GM12878 (cell line): ENCODE measurements around the gene ZNF148. TPM values are rescaled to one million over a fixed set of nuclear protein-coding genes. Genes with fewer than 3 reads are reported as not detected.

ENCODE experiments used
- ATAC-seq: fragments of 200-7000 bp; cut with Tn5 transposase; 3 replicates; pipeline ENCODE4 v1.9.1; 2020; ENCODE audit warnings: mild to moderate bottlenecking, moderate library complexity
- BruUV-seq: library from RNA; stranded (reverse); fragments of 400-500 nt; replicated peaks from 2 replicates; lab custom pipeline; 2021; lab: Mats Ljungman, UMichigan
- CTCF ChIA-PET: fragments of 300-600 bp; sonication (Branson Sonifier 250); formaldehyde crosslinking; extraction: SDS; loops from one replicate; lab custom pipeline; 2021; ENCODE audit warnings: inconsistent platforms; lab: Yijun Ruan, JAX
- POLR2A ChIA-PET: fragments of 350-600 bp; formaldehyde crosslinking; extraction: SDS; loops from one replicate; lab custom pipeline; 2021; ENCODE audit warnings: inconsistent platforms; lab: Charles Lee
- RAD21 ChIA-PET: fragments of 300-600 bp; sonication (Branson Sonifier 250); formaldehyde crosslinking; loops from one replicate; lab custom pipeline; 2023; ENCODE audit warnings: antibody characterized with exemption; ENCODE audit not compliant: unreplicated experiment; lab: Charles Lee
- SMC1A ChIA-PET: fragments of 300-600 bp; sonication (Branson Sonifier 250); formaldehyde crosslinking; loops from one replicate; lab custom pipeline; 2023; ENCODE audit not compliant: unreplicated experiment, uncharacterized antibody; lab: Charles Lee
- DNase-seq: peaks from one replicate; pipeline ENCODE4 v3.0.0-alpha.2; 2011; ENCODE audit warnings: low read depth, low spot score
- FAIRE-seq: peaks from 3 replicates; lab custom pipeline; 2011; peaks lifted over from hg19 to GRCh38; lab: Jason Lieb, UNC
- H2AFZ ChIP-seq: 2 replicates; pipeline ENCODE4 v1.6.0; 2011; ENCODE audit warnings: low read depth, low read length, control low read depth; ENCODE audit not compliant: control insufficient read depth
- H3K27ac ChIP-seq: 2 replicates; pipeline ENCODE4 v1.5.1; 2011; ENCODE audit warnings: control low read depth; ENCODE audit not compliant: control insufficient read depth, insufficient read depth
- H3K27me3 ChIP-seq, 2 experiments: replicated peaks in 1 of 2; 2 replicates each; pipeline versions ENCODE4 v1.6.0 to v1.6.1; 2011; ENCODE audit warnings: low read length in 1 of 2; ENCODE audit not compliant: control insufficient read depth in 2 of 2, insufficient read depth in 2 of 2
- H3K36me3 ChIP-seq, 2 experiments: 2 replicates each; pipeline ENCODE4 v1.5.1; 2011; ENCODE audit warnings: low read length in 1 of 2; ENCODE audit not compliant: control insufficient read depth in 2 of 2, insufficient read depth in 2 of 2
- H3K4me1 ChIP-seq: 2 replicates; pipeline ENCODE4 v1.6.1; 2011; ENCODE audit warnings: mild to moderate bottlenecking, low read length, moderate library complexity, mixed read lengths; ENCODE audit not compliant: control insufficient read depth, insufficient read depth
- H3K4me2 ChIP-seq: 2 replicates; pipeline ENCODE4 v1.6.0; 2011; ENCODE audit warnings: control low read depth; ENCODE audit not compliant: control insufficient read depth, insufficient read depth
- H3K4me3 ChIP-seq: fragments of 200-600 bp; sonication (generic); 2 replicates; pipeline ENCODE4 v1.5.1; 2016
- H3K79me2 ChIP-seq: 2 replicates; pipeline ENCODE4 v1.6.0; 2011; ENCODE audit warnings: low read length; ENCODE audit not compliant: control insufficient read depth, insufficient read depth
- H3K9ac ChIP-seq: 2 replicates; pipeline ENCODE4 v1.8.0; 2011; ENCODE audit warnings: low read length, control low read depth, mixed read lengths; ENCODE audit not compliant: control insufficient read depth, insufficient read depth
- H3K9me3 ChIP-seq: replicated peaks from 3 replicates; pipeline ENCODE4 v1.5.1; 2011; ENCODE audit warnings: mild to moderate bottlenecking, low read length; ENCODE audit not compliant: control insufficient read depth, insufficient read depth
- H4K20me1 ChIP-seq: 2 replicates; pipeline ENCODE4 v1.6.0; 2011; ENCODE audit not compliant: control insufficient read depth, insufficient read depth
- ATF2 ChIP-seq: IDR thresholded peaks from 2 replicates; pipeline ENCODE4 v1.6.1; 2012; ENCODE audit warnings: low read length, inconsistent platforms
- CHD4 ChIP-seq: fragments of 200-600 bp; sonication (generic); IDR thresholded peaks from 2 replicates; pipeline ENCODE4 v1.6.1; 2016; ENCODE audit warnings: mild to moderate bottlenecking
- ETV6 ChIP-seq, 2 experiments: fragments of 450-650 bp in 1 of 2; IDR thresholded peaks in 1 of 2; conservative IDR thresholded peaks in 1 of 2; 2 replicates each; pipeline ENCODE4 v1.6.1; 2014; ENCODE audit warnings: antibody characterized with exemption in 1 of 2, borderline replicate concordance in 1 of 2, low read depth in 1 of 2, mild to moderate bottlenecking in 1 of 2, moderate library complexity in 1 of 2
- IKZF2 ChIP-seq, 2 experiments: fragments of 450-650 bp; IDR thresholded peaks; 2 replicates each; pipeline ENCODE4 v1.6.1; 2017; ENCODE audit warnings: mild to moderate bottlenecking in 2 of 2, moderate library complexity in 2 of 2
- IRF3 ChIP-seq: fragments of 450-650 bp; IDR thresholded peaks from 2 replicates; pipeline ENCODE4 v1.6.1; 2014; ENCODE audit warnings: mild to moderate bottlenecking
- JUND ChIP-seq: IDR thresholded peaks from 2 replicates; pipeline ENCODE4 v1.6.1; 2012; ENCODE audit warnings: low read depth, mild to moderate bottlenecking, low read length, improper control_type of control experiment, moderate library complexity
- KAT2A ChIP-seq: conservative IDR thresholded peaks from 2 replicates; pipeline ENCODE4 v1.6.1; 2011; ENCODE audit warnings: low read depth, low read length; ENCODE audit not compliant: control insufficient read depth
- NR2F1 ChIP-seq: fragments of 450-650 bp; conservative IDR thresholded peaks from 2 replicates; pipeline ENCODE4 v1.6.1; 2017; ENCODE audit warnings: mild to moderate bottlenecking
- PKNOX1 ChIP-seq: fragments of 450-650 bp; IDR thresholded peaks from 2 replicates; pipeline ENCODE4 v1.6.1; 2016; ENCODE audit warnings: mild to moderate bottlenecking
- SIN3A ChIP-seq: IDR thresholded peaks from 2 replicates; pipeline ENCODE4 v1.6.1; 2012; ENCODE audit warnings: low read depth, low read length, improper control_type of control experiment
- STAT3 ChIP-seq: IDR thresholded peaks from 2 replicates; pipeline ENCODE4 v1.6.1; 2011; ENCODE audit warnings: low read depth, low read length, improper control_type of control experiment
- SUPT20H ChIP-seq: IDR thresholded peaks from 2 replicates; pipeline ENCODE4 v1.6.1; 2011; ENCODE audit warnings: low read depth, mild to moderate bottlenecking, low read length, moderate library complexity, borderline replicate concordance; ENCODE audit not compliant: control insufficient read depth
- TARDBP ChIP-seq: IDR thresholded peaks from 2 replicates; pipeline ENCODE4 v1.6.1; 2016; ENCODE audit warnings: borderline replicate concordance
- WGBS: methylation state at CpG from one replicate; pipeline ENCODE4 v1.1.6; 2016; ENCODE audit warnings: low lambda C conversion rate; ENCODE audit not compliant: insufficient replicate concordance, insufficient coverage; ENCODE audit errors: missing lambda C conversion rate; 5-methylcytosine and 5-hydroxymethylcytosine counted together
- in situ Hi-C: fragments of 300-500 bp; cut with MboI; formaldehyde crosslinking; loops from 9 replicates; pipeline ENCODE4 v1.14.3; 2018; ENCODE audit warnings: mixed read lengths
- intact Hi-C: fragments of 100-400 bp; cut with micrococcal nuclease; formaldehyde crosslinking; loops from one replicate; pipeline ENCODE4 v1.14.2; 2022; ENCODE audit not compliant: unreplicated experiment
- polyA plus RNA-seq, 11 experiments: library from polyadenylated mRNA; depleted of rRNA in 4 of 11; unstranded in 6 of 11; stranded (reverse) in 5 of 11; fragments of >200 nt; fragmentation: Nextera tagmentation in 4 of 11; fragmentation: Illumina TruSeq in 1 of 11; extraction: Ambion mirVana in 4 of 11; extraction: Trizol in 1 of 11; gene quantifications; 1 replicate in 1 of 11; 2 replicates in 10 of 11; pipeline versions ENCODE4 v1.2.1 to v1.2.3, GENCODE V29; 2011 to 2016; ENCODE audit warnings: inconsistent platforms in 2 of 11, missing spikeins in 2 of 11, low read depth in 1 of 11
- total RNA-seq, 4 experiments: library from RNA; depleted of rRNA in 3 of 4; stranded (reverse); fragments of >200 nt in 3 of 4; fragmentation: Illumina TruSeq in 1 of 4; extraction: Trizol in 1 of 4; gene quantifications; 2 replicates each; pipeline versions ENCODE4 v1.2.1 to v1.2.3, GENCODE V29; 2013 to 2021
- TF ChIP-seq, protein P1 (sequence below): fragments of 450-650 bp; formaldehyde crosslinking; IDR thresholded peaks from 2 replicates; pipeline ENCODE4 v1.4.0; 2020; ENCODE audit warnings: mild to moderate bottlenecking, moderate library complexity
- TF ChIP-seq, protein P2 (sequence below): IDR thresholded peaks from 2 replicates; pipeline ENCODE4 v1.6.1; 2011; ENCODE audit warnings: mild to moderate bottlenecking, low read depth, low read length, moderate library complexity; ENCODE audit not compliant: insufficient replicate concordance

Gene ZNF148
- total and polyA plus RNA-seq, 10 of the 15 experiments (the other 5 are each of a cell fraction or from before 2014, with no cell fraction given), result 8.6 to 40.4 (median 26.7) TPM

DNA sequence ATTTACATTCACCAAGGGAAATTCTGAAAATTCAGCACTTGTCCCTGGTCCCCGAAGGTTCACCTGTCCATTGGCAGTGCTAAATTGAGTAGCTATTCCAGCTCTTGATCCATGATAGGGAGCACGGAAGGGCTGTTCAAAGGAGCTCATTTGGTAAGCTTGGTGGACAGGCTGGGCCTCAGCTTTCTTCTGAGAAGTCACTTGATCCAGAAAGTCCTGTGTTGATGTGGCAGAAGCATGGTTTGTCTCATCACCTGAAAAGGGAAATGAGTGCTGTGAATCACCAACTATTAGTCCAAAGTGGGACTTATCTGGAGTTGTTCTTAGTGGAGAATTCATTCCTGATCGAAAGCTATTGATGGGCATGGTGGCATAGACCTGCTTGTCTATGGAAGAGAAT is 142.7 kb downstream of the ZNF148 start:
- intact Hi-C loops (no loop called here), in situ Hi-C loops (no loop called here)
- H3K4me2 ChIP-seq, result no peak overlapping the region
- WGBS, result 1% methylated on average over 3 of the region's 3 CpGs
- no peak; the same call in 2 of the 3 replicates for ATAC-seq
- H3K27ac ChIP-seq, result no peak overlapping the region
- TF ChIP-seq IRF3 (no peak), IKZF2 (IDR thresholded peaks at IDR 0.05) (no peak), SUPT20H (no peak), CHD4 (no peak), KAT2A (no peak), PKNOX1 (no peak), ETV6 (conservative IDR thresholded peaks at IDR 0.05 in 1 of 2, IDR thresholded peaks at IDR 0.05 in 1 of 2; ENCODE audit: borderline replicate concordance in 1 of 2, low read depth in 1 of 2) (no peak), STAT3 (no peak), TARDBP (no peak), SIN3A (no peak), NR2F1 (no peak), ATF2 (no peak), JUND (no peak)
- TF ChIP-seq, protein P1, sequence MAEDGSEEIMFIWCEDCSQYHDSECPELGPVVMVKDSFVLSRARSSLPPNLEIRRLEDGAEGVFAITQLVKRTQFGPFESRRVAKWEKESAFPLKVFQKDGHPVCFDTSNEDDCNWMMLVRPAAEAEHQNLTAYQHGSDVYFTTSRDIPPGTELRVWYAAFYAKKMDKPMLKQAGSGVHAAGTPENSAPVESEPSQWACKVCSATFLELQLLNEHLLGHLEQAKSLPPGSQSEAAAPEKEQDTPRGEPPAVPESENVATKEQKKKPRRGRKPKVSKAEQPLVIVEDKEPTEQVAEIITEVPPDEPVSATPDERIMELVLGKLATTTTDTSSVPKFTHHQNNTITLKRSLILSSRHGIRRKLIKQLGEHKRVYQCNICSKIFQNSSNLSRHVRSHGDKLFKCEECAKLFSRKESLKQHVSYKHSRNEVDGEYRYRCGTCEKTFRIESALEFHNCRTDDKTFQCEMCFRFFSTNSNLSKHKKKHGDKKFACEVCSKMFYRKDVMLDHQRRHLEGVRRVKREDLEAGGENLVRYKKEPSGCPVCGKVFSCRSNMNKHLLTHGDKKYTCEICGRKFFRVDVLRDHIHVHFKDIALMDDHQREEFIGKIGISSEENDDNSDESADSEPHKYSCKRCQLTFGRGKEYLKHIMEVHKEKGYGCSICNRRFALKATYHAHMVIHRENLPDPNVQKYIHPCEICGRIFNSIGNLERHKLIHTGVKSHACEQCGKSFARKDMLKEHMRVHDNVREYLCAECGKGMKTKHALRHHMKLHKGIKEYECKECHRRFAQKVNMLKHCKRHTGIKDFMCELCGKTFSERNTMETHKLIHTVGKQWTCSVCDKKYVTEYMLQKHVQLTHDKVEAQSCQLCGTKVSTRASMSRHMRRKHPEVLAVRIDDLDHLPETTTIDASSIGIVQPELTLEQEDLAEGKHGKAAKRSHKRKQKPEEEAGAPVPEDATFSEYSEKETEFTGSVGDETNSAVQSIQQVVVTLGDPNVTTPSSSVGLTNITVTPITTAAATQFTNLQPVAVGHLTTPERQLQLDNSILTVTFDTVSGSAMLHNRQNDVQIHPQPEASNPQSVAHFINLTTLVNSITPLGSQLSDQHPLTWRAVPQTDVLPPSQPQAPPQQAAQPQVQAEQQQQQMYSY (CRISPR knock-in tag), result no peak
- TF ChIP-seq, protein P2, sequence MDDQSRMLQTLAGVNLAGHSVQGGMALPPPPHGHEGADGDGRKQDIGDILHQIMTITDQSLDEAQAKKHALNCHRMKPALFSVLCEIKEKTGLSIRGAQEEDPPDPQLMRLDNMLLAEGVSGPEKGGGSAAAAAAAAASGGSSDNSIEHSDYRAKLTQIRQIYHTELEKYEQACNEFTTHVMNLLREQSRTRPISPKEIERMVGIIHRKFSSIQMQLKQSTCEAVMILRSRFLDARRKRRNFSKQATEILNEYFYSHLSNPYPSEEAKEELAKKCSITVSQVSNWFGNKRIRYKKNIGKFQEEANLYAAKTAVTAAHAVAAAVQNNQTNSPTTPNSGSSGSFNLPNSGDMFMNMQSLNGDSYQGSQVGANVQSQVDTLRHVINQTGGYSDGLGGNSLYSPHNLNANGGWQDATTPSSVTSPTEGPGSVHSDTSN, result no peak
- no peak overlapping the region for H3K9ac ChIP-seq
- H3K4me1 ChIP-seq, result peaks cover 5% of the 10 kb centered on the region; the same call in 1 of the 2 replicates
- POLR2A ChIA-PET, result interaction anchor here (0.6 to 1.1 kb wide), 2 partner anchors 16 to 189 kb away, joined by 3 to 6 read pairs; no protein-coding TSS in a partner anchor
- H3K9me3 ChIP-seq, result no peaks in the 10 kb centered on the region; the same call in 2 of the 3 replicates
- BruUV-seq, result no TSS peak
- no peaks in the 10 kb centered on the region for H4K20me1 ChIP-seq
- FAIRE-seq, result no peak
- H3K4me3 ChIP-seq, result no peak overlapping the region
- H3K79me2 ChIP-seq, result no peaks in the 10 kb centered on the region
- H3K36me3 ChIP-seq, result peaks cover 2 to 11% of the 10 kb centered on the region in 2 experiments; a peak in 3 of 4 replicates
- RAD21 ChIA-PET, result interaction anchor here (0.9 to 1.1 kb wide), 3 partner anchors 18 to 28 kb away, joined by 3 to 4 read pairs (median 3); no protein-coding TSS in a partner anchor
- H2AFZ ChIP-seq, result no peak overlapping the region
- SMC1A ChIA-PET, result interaction anchor here (0.6 to 1.3 kb wide), 8 partner anchors 12 to 351 kb away, joined by 3 to 5 read pairs (median 3); no protein-coding TSS in a partner anchor
- no peaks in the 10 kb centered on the region for H3K27me3 ChIP-seq
- no peak for DNase-seq
- CTCF ChIA-PET, result interaction anchor here (0.6 kb wide), 1 partner anchor 288 kb away, joined by 3 read pairs; no protein-coding TSS in a partner anchor
